Pulmonary artery endothelial cell (primary cell): ENCODE measurements around the gene SPRY4. TPM values are rescaled to one million over a fixed set of nuclear protein-coding genes. Genes with fewer than 3 reads are reported as not detected.
A peak's percentile ranks its signal among the peaks of the same experiment; 100 is the strongest.
"Not testable (repeated sequence)": the region's sequence is repeated elsewhere in the genome, so short reads cannot be mapped to it uniquely, and the experiment has no call there.

Experiments
- DNase-seq: peaks from one replicate; pipeline ENCODE4 v3.0.0-alpha.2; 2011; ENCODE audit warnings: low read depth, low spot score
- total RNA-seq: library from RNA; depleted of rRNA; stranded (reverse); fragments of >200 nt; gene quantifications from 2 replicates; pipeline ENCODE4 v1.2.3, GENCODE V29; 2014

SPRY4 gene, protein sequence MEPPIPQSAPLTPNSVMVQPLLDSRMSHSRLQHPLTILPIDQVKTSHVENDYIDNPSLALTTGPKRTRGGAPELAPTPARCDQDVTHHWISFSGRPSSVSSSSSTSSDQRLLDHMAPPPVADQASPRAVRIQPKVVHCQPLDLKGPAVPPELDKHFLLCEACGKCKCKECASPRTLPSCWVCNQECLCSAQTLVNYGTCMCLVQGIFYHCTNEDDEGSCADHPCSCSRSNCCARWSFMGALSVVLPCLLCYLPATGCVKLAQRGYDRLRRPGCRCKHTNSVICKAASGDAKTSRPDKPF
- total RNA-seq = 7.4 and 8.8 TPM in 2 replicates

DNA sequence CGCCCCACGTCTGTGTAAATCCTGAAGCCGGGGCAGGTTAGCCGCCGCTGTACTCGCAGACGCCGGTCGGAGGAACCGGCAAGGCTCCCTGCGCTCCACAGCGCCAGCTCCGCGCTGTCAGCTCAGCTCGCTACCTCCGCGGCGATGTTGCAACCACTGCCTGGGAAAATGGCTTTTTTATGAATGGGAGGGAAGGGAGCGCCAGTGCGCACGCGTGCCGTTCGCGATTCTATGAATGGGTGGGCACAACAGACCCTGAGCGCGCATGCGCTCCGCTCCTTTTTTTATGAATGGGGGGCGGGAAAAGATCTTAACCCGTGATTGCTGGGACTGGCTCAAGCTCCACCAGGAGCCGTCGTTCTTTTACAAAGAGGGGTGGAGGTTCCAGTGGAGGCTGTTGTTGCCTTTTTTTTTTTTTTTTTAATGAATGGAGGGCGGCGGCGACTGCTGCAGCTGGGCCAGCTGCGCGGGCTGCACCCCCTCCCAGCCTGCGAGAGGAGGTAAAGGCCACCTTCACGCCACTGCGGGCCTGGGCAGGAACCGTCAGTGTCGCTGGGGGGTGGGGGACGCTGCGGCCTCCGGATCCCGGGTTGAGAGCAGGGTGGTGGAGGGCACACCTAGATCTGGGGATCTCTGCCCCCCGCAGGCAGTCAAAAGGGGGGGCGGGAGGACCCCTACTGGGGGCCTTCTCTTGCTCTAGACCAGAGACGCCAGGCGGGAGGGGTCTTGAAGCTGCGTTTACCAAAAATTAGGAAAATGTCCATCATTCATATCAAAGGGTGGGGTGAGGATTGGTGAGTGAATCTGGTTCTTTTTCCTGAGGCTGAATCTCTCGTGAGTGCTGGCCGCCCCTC is at the start of gene SPRY4:
Gene SPRY4, minus strand, starts transcription at position 151 of the 854 bp plus-strand sequence. CDS start 9,913 bp downstream, outside the sequence.
- peak; percentile 84 for DNase-seq

DNA sequence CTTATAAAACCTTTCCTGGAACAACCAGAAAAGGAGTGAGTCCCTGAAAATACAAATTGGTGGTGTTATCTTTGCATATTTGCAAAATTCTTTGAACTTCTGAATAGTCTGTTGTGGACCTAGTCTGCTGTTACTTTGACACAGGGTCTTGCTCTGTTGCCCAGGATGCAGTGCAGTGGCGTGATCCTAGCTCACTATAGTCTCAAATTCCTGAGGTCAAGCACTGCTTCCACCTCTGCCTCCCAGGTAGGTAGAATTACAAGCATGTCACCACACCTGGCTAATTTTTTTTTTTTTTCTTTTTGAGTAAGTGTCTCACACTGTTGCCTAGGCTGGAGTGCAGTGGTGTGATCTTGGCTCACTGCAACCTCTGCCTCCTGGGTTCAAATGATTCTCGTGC is 43.7 kb upstream of the SPRY4 start:
- no peak for DNase-seq

DNA sequence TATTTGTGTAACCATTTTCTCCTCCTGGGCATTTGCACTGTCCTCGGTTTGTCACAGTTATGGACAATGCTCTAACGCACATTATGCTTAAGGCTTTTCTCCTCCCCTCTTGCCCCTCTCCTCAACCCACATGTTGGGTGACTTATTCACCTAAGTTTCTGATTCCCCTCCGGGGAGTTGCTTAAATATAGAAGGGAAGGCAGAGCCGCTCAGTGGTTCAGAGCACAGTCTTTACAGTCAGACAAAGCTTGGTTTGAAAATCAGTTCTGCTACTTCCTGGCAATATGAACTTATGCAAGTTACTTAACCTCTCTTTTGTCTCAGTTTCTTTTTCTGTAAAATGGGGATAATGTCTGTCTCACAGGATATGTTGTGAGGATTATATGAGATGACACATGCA is 41.2 kb upstream of the SPRY4 start:
- no peak for DNase-seq

DNA sequence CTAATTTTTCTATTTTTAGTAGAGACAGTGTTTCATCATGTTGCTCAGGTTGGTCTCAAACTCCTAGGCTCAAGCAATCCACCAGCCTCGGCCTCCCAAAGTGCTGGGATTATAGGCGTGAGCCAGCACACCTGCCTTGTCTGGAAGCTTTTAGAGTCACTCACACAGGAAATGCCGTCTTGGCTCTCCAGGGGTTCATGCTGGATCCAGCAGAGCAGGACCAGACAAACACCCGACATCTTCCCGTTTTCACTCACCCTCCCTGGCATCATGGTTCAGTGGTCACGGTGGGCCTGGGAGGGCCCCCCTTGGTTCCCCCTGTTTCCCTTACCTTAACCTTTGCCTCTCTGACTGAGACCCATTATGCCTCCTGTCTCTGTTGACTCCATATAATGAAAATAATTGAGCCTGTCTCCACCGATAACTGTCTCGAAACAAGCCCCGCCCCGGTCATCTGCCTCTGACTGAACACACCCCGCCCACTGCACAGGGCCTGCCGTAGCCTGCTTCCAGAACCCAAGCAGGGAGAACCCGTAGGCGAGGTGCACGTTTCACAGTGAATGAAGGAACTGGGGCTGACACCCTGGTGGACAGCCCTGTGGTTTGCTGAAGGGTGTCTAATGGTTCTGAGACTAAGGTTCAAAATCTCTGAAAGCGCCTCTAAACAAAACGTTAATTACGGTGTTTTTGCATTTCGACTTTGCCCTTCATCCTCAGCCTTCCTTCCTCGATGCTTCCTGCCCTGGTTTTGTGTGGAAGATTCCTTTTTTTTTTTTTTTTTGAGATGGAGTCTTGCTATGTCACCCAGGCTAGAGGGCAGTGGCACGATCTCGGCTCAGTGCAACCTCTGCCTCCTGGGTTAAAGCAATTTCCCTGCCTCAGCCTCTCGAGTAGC is 39.7 kb upstream of the SPRY4 start:
- no peak for DNase-seq

DNA sequence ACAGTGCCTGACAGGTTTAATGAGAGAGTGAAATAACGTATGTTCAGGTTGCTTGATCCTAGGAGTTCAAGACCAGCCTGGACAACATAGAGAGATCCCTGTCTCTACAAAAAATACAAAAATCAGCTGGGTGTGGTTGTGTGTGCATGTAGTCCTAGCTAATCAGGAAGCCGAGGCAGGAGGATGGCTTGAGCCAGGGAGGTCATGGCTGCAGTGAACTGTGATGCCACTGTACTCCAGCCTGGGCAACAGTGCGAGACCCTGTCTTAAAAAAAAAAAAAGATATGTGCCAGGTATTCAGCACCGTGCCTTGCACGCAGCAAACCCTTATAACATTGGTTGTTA is 38.8 kb upstream of the SPRY4 start:
- DNase-seq = no peak

DNA sequence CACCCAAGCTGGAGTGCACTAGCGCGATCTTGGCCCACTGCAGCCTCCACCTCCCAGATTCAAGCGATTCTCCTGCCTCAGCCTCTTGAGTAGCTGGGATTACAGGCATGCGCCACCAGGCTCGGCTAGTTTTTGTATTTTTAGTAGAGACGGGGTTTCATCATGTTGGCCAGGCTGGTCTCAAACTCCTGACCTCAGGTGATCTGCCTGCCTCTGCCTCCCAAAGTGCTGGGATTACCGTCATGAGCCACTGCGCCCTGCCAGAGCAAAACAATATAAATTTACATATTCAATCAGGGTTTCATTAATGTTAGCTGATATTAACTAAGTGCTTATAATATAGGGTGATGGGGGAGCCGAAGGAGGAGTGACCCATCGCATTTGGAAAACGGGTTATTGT is 37.4 kb upstream of the SPRY4 start:
- not testable (repeated sequence) for DNase-seq

DNA sequence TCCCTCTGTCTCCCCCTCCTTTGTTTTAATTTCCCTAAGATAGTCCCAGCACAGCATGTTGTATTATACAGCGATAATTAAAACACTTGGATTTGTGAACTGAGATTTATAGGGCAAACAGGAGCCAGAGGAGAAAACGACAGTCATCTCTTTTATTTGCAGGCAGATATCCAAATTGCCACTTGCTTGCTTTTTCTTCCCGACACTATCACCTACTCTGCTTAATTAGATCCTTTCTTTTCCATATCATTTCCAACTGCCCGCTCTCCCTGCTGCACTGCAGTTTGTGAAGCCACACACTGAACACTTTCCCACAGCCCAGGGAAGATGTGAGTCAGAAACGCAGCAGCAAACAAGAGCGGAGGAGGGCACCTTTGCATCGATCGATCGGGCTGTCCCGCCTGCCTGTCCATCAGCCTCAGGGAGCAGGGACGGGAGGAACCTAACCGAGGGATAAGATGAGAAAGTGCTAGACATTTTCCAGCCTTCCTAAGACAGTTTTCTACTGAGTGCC is 35.8 kb upstream of the SPRY4 start:
- DNase-seq = no peak

DNA sequence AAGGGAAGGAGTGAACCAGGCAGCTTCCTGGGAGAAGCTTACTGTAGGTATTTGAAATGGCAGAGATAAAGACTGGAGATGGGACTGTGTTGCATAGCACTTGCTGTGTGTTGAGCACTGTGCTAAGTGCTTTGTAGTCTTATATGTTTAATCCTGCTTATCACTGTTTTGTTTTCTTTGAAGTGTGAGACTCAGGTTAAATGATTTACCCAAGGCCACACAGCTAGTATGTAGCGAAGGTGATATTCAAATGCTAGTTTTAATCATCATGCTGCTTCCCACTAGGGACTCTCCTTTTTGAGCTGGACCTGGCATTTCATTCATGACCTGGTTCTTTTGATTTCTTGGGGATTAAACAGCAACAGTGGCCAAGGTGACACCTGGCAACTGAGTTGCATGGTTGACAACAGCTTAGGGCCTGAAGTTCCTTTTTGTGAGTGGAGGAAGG is 35.3 kb upstream of the SPRY4 start:
- no peak for DNase-seq

DNA sequence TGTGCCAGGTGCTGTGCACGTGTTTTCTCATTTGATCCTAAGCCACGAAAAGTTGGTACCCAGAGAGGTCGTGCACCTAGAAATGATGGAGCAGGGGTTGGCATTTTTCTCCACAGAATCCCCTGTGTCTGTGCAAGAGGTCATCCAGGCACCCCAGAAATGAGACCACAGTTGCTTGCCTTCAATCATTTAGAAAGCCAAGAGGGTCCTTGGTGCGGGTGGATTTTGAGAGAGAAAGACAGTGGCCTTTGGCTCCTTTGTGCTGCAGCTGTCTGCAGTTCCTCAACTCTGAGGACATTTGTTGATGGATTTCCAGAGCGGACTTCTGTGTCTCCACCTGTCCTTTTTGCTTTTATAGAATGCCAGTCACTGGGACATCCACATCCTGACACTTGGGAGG is 33.8 kb upstream of the SPRY4 start:
- no peak for DNase-seq

DNA sequence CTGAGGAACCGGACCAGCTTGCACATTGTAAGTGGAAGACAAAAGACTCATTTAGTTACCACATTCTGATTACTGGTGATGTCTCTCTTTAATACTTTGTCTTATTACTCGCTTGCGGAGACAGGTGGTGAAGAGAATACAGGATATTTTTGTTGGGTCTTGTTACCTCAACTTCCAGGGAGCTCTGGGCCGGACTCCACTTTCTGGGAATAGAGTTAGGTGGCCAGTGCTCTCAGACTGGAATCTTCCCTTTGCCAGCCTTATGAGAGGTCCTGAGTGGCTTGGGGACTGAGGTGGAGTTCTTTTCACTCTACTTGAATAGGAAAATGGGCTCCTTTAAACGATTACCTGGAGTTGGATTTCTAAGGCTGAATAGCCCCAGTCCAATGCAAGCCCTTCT is 33.3 kb upstream of the SPRY4 start:
- DNase-seq = no peak

DNA sequence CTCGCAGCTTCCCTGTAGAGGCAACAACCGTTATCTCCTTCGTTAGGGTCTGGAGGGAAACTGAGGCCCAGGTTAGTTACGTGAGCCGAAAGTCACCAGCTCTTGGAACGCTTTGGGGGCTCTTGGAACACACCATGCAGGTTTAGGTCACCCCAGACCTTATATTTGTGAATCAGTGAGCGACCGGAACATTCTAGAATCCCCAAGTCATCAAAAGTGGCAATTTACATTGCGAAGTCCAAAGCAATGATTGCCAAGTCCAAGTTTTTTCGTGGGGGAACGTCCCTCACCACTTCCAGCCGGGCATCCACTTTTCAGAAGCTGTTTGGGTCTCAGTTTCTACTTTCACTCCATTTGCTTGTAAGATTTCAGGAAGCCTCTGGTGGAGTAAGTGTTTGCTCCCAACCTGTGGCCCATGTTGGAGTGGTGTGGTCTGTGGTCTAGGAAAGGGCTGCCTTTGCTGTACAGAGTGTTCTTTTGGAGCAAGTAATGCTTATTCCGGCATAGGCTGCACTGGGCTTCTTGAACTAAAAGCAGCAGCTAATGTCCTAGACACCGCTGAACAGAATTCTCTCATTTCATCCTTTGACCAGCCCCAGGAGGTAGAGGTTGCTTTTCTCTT is 32.8 kb upstream of the SPRY4 start:
- DNase-seq = no peak

DNA sequence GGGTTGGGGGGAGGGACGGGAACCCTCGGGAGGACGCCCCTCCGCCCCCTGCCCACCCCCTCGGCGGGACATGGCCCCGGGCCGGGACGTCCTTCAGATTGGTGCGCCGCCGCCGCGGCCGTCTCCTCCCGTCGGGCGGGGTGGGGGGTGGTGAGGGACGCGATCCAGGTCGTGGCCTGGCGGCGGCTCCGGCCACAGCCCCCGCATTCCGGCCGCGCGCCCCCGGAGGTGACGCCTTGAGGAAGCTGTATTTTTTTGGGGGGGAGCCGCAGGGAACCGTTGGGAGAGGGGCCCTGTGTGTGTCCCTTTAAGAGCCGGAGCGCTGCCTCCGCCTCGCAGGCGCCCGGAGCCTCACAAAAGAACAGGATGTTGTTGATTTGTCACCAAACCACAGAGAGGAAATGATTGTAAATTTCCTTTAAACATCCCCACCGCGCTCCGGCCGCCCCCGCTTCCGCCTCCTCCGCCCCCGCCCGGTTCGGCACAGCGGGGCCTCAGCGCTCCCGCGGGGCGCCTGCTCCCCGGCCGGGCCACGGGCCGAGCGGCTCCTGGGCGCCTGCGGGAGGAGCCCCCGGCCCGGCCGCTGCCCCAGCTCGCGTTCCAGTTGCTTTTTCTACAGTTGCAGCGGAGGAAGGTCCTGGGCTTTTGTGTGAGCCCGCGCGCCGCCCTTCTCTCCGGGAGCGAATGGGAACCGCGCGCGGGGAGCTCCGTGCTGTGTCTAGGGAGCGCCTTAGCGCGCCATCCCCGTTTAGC is 32.1 kb upstream of the SPRY4 start:
- DNase-seq = peak; percentile 83

DNA sequence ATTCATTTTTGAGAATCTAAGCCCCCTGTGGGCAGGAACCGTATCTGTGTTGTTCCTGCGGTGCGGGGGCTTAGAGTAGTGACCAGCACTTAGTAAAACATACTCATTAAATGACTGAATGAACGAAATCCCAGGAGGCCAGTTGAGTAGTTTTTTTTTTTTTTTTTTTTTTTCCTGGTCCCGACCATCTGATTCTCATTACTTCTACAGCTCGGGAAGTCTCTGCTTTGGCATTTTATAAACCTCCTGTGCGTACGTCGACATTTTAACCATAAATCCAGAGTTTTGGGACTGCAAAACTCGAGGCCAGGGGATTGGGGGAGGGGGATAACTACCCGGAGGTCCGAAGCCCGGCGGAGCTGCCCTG is 31.5 kb upstream of the SPRY4 start:
- DNase-seq = no peak

DNA sequence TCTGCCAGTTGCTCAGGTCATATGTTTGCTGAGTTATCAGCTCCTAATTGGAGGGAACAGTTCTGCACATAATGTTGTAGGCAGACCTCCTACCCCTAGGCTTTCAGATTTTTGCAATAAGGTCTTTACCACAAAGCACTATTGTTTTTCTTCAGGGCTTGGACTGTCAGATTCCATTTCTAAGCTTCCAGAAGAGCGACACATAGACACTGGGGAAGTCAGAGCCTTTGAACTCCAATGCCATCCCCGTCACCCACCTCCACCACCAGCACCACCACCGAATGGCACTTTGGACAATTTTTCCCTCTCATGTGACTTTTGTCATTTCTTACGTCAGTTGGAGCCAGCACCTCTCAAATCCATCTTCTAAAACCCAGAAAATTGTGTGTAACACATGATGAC is 28.3 kb upstream of the SPRY4 start:
- DNase-seq = no peak

DNA sequence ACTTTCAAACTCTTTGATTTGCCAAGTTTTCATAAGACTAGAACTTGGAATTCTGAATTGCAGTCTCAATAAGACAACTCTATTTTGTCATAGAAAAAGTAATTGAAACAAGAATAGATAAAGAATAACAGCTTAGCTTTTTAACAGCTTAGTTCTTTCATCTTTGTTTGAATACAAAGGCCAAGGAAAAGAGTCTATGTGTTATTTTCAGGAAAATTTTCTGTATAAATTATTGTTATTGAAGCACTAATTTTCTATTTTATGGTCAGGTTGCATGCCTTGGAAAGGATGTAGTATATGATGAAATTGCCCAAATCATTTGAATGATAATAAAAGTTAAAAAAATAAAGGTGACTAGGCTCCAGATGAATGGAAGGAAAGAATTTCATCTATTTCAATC is 25.2 kb upstream of the SPRY4 start:
- no peak for DNase-seq

DNA sequence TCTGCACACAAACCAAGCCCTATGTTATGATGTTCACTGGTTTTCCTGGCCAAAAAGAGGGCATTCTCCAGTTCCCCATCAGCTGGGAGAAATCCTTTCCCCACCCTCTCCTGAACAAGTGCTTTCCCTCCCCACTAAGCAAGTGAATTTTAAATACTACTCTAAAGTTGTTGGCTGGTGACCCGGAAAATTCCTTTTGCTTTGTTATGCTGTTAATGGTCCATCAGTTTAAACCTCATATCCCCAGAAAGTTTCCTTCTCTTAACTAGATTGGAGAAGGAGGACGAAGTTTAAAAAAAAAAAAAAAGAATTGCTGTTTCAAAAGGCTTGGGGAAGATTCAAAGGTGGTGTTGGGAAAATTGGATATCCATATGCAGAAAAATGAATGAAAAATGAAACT is 21.9 kb upstream of the SPRY4 start:
- DNase-seq = no peak

DNA sequence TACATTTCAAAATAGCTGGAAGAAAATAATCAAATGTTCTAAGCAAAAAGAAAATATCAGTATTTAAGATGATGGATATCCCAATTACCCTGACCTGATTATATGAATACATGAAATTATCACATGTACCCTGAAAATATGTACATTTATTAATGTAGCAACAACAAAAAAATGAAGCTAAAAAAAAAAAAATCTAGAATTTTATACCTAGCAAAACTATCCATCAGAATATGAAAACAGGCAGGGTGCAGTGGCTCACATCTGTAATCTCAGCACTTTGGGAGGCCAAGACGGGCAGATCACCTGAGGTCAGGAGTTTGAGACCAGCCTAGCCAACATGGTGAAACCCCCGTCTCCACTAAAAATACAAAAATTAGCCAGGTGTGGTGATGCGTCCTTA is 20.1 kb upstream of the SPRY4 start:
- DNase-seq = not testable (repeated sequence)

DNA sequence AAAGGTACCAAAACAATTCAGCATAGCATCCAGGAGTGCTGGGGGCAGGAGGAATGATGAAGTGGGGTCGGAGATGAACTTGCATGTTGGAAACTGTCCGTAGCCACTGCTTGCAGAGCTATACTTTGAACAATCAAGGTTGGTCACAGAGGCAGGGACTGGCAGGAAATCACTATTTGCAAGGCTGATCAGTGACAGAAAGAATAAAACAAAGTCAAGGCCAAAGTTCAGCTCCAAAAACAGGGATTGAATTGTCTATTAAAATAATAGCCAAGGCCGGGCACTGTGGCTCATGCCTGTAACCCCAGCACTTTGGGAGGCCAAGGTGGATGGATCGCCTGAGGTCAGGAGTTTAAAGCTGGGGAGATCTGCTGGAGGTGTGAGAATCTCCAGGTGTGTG is 18.7 kb upstream of the SPRY4 start:
- no peak for DNase-seq

DNA sequence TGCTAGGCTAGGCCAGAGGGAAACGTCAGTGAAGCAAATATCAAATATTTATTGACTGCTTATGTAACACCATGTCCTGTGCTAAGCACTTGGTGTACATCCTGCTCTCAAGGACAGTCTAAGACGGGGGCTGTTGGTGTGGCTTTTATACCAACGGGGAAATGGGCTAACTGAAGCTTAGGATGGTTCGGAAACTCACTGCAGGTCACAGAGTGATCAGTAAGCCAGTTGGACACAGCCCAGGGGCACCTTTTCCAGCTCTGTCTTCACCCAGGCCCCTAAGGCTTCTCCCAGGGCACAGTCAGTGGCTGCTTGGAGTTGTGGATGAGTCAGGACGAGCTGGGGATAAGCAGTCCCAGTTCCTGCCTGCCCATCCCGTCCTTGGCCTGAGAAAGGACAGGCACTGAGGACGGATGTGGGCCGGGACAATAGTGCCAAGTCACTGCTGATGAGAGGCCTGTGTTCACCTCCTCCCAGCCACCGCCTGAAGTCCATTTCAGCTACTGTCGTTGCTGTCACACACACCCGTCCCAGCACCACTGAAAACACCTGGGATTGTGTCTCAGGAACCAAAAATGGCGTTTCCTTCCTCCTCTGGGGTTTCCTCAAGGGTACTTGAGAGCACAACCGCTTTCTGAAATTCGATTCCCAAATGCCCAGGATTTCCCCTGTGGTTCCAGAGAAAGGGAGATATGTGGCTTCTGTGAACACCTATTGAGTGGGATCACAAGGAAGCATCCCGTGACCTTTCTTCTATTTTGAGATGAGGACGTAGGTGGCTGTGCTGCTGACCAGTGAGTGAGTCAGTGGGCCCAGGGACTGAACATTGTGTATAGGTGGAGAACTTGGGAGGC is 17.5 kb upstream of the SPRY4 start:
- DNase-seq = no peak

DNA sequence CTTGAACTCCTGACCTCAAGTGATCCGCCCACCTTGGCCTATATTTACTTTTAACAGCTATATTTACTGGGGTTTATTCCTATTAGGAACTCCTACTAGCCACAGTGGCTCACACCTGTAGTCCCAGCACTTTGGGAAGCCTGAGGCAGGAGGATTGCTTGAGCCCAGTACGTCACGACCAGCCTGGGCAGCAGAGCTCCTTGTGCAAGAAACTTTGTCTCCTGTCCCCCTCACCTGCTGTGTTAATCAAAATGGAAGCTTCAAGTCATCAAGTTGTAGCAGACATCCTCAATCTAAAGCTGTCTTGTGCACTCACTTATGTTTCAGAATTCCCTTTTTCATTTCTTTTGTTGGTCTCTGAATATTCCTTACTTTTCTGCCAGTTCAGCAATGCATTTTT is 15.0 kb upstream of the SPRY4 start:
- DNase-seq = no peak
